22Rv1 (cell line): ENCODE results near the gene UNC13B.

Experiments
- CTCF ChIP-seq: fragments of 450-650 bp; IDR thresholded peaks from 2 replicates; pipeline ENCODE4 v1.5.1; 2017; ENCODE audit warnings: mild to moderate bottlenecking
- ZFX ChIP-seq: fragments of 450-650 bp; IDR thresholded peaks from 2 replicates; pipeline ENCODE4 v1.6.1; 2017; ENCODE audit warnings: antibody characterized with exemption, borderline replicate concordance

- TF ChIP-seq CTCF: no peak
- TF ChIP-seq ZFX: no peak
These were observed 28.4 kb downstream of the UNC13B start for GRCh38 chr9:35190203-35190602.
